Keratinocyte (primary cell): ENCODE results near the gene YTHDF1. TPM values are rescaled to one million over a fixed set of nuclear protein-coding genes. Genes with fewer than 3 reads are reported as not detected.
A peak's percentile ranks its signal among the peaks of the same experiment; 100 is the strongest.

Experiments used
- DNase-seq: peaks from one replicate; pipeline ENCODE4 v3.0.0-alpha.2; 2011; ENCODE audit warnings: low read depth, missing footprints, low spot score
- FAIRE-seq: peaks from 2 replicates; lab custom pipeline; 2011; peaks lifted over from hg19 to GRCh38; lab: Jason Lieb, UNC
- H2AFZ ChIP-seq: 2 replicates; pipeline ENCODE4 v1.6.0; 2012; ENCODE audit warnings: low read length, control low read depth, inconsistent platforms; ENCODE audit not compliant: control insufficient read depth
- H3K27ac ChIP-seq: 2 replicates; pipeline ENCODE4 v1.5.1; 2011; ENCODE audit warnings: low read length; ENCODE audit not compliant: control insufficient read depth, insufficient read depth
- H3K27me3 ChIP-seq: 3 replicates; pipeline ENCODE4 v1.6.0; 2011; ENCODE audit warnings: low read length; ENCODE audit not compliant: control insufficient read depth, insufficient read depth; ENCODE audit errors: extremely low read depth
- H3K36me3 ChIP-seq, 2 experiments: 2 replicates in 1 of 2; 3 replicates in 1 of 2; pipeline ENCODE4 v1.5.1; 2011; ENCODE audit warnings: low read length in 2 of 2, mild to moderate bottlenecking in 1 of 2; ENCODE audit not compliant: control insufficient read depth in 2 of 2, insufficient read depth in 2 of 2; ENCODE audit errors: extremely low read depth in 1 of 2
- H3K4me1 ChIP-seq: 3 replicates; pipeline ENCODE4 v1.5.1; 2011; ENCODE audit warnings: low read length; ENCODE audit not compliant: control insufficient read depth, insufficient read depth; ENCODE audit errors: extremely low read depth
- H3K4me2 ChIP-seq: 3 replicates; pipeline ENCODE4 v1.6.0; 2011; ENCODE audit warnings: low read depth, low read length; ENCODE audit not compliant: control insufficient read depth, insufficient read depth; ENCODE audit errors: extremely low read depth
- H3K4me3 ChIP-seq, 3 experiments: fragments of 200-600 bp in 1 of 3; sonication (generic) in 1 of 3; 2 replicates in 2 of 3; 3 replicates in 1 of 3; pipeline ENCODE4 v1.5.1; 2011 to 2016; ENCODE audit warnings: low read length in 3 of 3, mild to moderate bottlenecking in 3 of 3, control low read depth in 2 of 3, inconsistent platforms in 1 of 3, low read depth in 1 of 3, mixed read lengths in 1 of 3, mixed run types in 1 of 3, moderate library complexity in 1 of 3; ENCODE audit not compliant: control insufficient read depth in 2 of 3, insufficient read depth in 2 of 3; ENCODE audit errors: extremely low read depth in 1 of 3
- H3K79me2 ChIP-seq: 2 replicates; pipeline ENCODE4 v1.6.0; 2012; ENCODE audit warnings: low read length; ENCODE audit not compliant: control insufficient read depth, insufficient read depth
- H3K9ac ChIP-seq: 3 replicates; pipeline ENCODE4 v1.6.0; 2011; ENCODE audit warnings: low read length; ENCODE audit not compliant: control insufficient read depth, insufficient read depth; ENCODE audit errors: extremely low read depth
- H3K9me1 ChIP-seq: 3 replicates; pipeline ENCODE4 v1.6.0; 2011; ENCODE audit warnings: low read length; ENCODE audit not compliant: control insufficient read depth, insufficient read depth; ENCODE audit errors: extremely low read depth
- H3K9me3 ChIP-seq: 2 replicates; pipeline ENCODE4 v1.5.1; 2012; ENCODE audit warnings: low read depth, low read length; ENCODE audit not compliant: control insufficient read depth
- H4K20me1 ChIP-seq: 3 replicates; pipeline ENCODE4 v1.6.0; 2011; ENCODE audit warnings: low read length; ENCODE audit not compliant: control insufficient read depth, insufficient read depth; ENCODE audit errors: extremely low read depth
- EZH2 ChIP-seq: IDR thresholded peaks from one replicate; pipeline ENCODE4 v1.6.1; 2012; ENCODE audit warnings: inconsistent platforms, mild to moderate bottlenecking, low read length, moderate library complexity
- dilution Hi-C: fragments of 300-500 bp; cut with MboI; formaldehyde crosslinking; loops from one replicate; pipeline ENCODE4 v1.7.0; 2020; ENCODE audit warnings: low sequenced_read_pairs; ENCODE audit not compliant: extremely low pct_ligation_motif_present
- polyA plus RNA-seq, 5 experiments: library from polyadenylated mRNA; depleted of rRNA in 3 of 5; stranded (reverse) in 3 of 5; stranded (forward) in 1 of 5; unstranded in 1 of 5; fragments of >200 nt; gene quantifications; 1 replicate in 1 of 5; 2 replicates in 3 of 5; 3 replicates in 1 of 5; pipeline versions ENCODE4 v1.2.1 to v1.2.3, GENCODE V29; 2011 to 2012; ENCODE audit warnings: missing spikeins in 2 of 5, low read depth in 1 of 5, low replicate concordance in 1 of 5
- TF ChIP-seq, protein P1 (sequence below), 3 experiments: IDR thresholded peaks in 1 of 3; conservative IDR thresholded peaks in 1 of 3; optimal IDR thresholded peaks in 1 of 3; 2 replicates in 2 of 3; 3 replicates in 1 of 3; pipeline versions ENCODE3 to v1.5.1; 2011; ENCODE audit warnings: low read length in 3 of 3, mild to moderate bottlenecking in 3 of 3, moderate library complexity in 2 of 3, control low read depth in 1 of 3, inconsistent platforms in 1 of 3; ENCODE audit not compliant: insufficient read depth in 2 of 3; ENCODE audit errors: extremely low read depth in 1 of 3

YTHDF1 gene
- polyA plus RNA-seq, 1 donor (not counting 4 experiments of a cell fraction or from before 2014, with no cell fraction given): 26.4 TPM

DNA sequence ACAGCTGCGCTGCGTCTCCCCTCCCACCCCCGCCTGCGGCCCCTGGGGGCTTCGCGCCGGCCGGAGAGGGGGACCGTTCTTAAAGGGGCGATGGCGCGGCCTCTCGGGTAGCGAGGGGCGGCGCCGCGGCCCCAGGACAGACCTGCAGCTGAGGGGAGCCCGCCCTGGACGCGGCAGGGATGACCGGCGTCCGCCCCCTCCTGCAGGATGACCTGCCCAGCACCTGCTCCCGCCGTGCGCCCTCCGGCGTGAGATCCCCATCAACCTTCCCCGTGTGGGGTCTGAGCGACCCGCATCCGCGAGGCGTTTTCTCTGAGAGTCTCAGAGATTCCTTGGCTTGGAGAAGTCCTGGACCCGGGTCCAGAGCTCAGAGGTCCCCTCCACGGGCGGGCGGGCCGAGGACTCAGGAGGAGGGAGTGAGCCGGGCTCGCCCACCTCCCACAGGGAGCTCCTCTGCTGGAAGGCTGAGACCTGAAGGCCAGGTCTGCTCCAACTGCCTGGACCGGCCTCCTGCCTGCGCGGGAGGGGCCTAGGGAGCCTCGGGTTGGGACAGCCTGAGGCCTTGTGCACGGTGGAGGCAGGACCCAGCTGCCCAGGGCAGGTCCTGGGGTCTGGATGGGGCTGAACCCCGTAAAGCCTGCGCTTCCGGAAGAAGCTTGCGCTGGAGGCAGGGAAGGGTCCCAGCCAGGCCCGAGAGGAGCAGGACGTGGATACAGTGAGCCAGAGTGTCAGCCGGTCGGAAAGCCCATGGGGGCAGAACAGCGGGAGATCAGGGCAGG, 38.9 kb upstream of the YTHDF1 start:
- no peak for DNase-seq
- dilution Hi-C loops: no loop called here
- H4K20me1 ChIP-seq: no peaks in the 10 kb centered on the region
- no peak overlapping the region for H3K9ac ChIP-seq
- FAIRE-seq: no peak
- no peaks in the 10 kb centered on the region for H3K36me3 ChIP-seq
- no peaks in the 10 kb centered on the region for H3K79me2 ChIP-seq
- H3K27ac ChIP-seq: no peak overlapping the region
- H2AFZ ChIP-seq: no peak overlapping the region
- TF ChIP-seq, protein P1, sequence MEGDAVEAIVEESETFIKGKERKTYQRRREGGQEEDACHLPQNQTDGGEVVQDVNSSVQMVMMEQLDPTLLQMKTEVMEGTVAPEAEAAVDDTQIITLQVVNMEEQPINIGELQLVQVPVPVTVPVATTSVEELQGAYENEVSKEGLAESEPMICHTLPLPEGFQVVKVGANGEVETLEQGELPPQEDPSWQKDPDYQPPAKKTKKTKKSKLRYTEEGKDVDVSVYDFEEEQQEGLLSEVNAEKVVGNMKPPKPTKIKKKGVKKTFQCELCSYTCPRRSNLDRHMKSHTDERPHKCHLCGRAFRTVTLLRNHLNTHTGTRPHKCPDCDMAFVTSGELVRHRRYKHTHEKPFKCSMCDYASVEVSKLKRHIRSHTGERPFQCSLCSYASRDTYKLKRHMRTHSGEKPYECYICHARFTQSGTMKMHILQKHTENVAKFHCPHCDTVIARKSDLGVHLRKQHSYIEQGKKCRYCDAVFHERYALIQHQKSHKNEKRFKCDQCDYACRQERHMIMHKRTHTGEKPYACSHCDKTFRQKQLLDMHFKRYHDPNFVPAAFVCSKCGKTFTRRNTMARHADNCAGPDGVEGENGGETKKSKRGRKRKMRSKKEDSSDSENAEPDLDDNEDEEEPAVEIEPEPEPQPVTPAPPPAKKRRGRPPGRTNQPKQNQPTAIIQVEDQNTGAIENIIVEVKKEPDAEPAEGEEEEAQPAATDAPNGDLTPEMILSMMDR (optimal IDR thresholded peaks at IDR 0.05 in 1 of 3, IDR thresholded peaks at IDR 0.05 in 1 of 3, conservative IDR thresholded peaks at IDR 0.05 in 1 of 3; ENCODE audit: extremely low read depth in 1 of 3, insufficient read depth in 2 of 3, low read length in 3 of 3): no peak
- TF ChIP-seq EZH2: no peak
- H3K4me2 ChIP-seq: no peak overlapping the region
- H3K4me1 ChIP-seq: peaks cover 17% of the 10 kb centered on the region
- no peaks in the 10 kb centered on the region for H3K9me3 ChIP-seq
- no peak overlapping the region for H3K4me3 ChIP-seq
- H3K9me1 ChIP-seq: no peaks in the 10 kb centered on the region
- H3K27me3 ChIP-seq: peaks cover 37% of the 10 kb centered on the region

DNA sequence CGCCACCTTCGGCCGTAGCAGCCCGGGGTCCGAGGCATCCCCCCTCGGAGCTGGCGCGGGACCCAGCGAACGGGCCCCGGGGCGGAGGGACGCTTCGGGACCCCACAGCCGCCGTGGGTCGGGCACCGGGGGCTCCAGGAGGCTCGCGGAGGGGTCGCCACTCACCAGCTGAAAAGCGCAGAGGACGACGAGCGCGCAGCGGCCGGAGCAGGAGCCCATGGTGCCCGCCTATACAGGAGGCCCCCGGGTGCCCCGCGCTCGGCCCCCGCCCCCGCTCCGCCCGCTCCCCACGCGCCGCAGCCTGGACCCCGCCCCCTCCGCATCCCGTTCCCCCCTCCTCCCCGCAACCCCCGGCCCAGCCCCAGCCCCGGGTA, 38.3 kb upstream of the YTHDF1 start, which contains the start of gene NKAIN4:
Gene NKAIN4, minus strand, starts transcription at position 232 of the 374 bp plus-strand sequence. Its CDS starts 13 bp downstream, at position 219.
- FAIRE-seq (no peak), DNase-seq (no peak)
- Histone ChIP-seq H3K79me2 (no peaks in the 10 kb centered on the region), H3K4me1 (peaks cover 17% of the 10 kb centered on the region), H3K4me3 (peak within 1 kb of the TSS in 2 of 3 experiments; percentile 18 to 20), H2AFZ (no peak within 1 kb of the TSS), H4K20me1 (no peaks in the 10 kb centered on the region), H3K9ac (no peak within 1 kb of the TSS), H3K9me1 (no peaks in the 10 kb centered on the region), H3K4me2 (peak within 1 kb of the TSS; percentile 37), H3K9me3 (no peaks in the 10 kb centered on the region), H3K27me3 (peaks cover 42% of the 10 kb centered on the region), H3K27ac (no peak within 1 kb of the TSS), H3K36me3 (no peaks in the 10 kb centered on the region)
- peak; percentile 70 for TF ChIP-seq EZH2
- TF ChIP-seq, protein P1 (optimal IDR thresholded peaks at IDR 0.05 in 1 of 3, IDR thresholded peaks at IDR 0.05 in 1 of 3, conservative IDR thresholded peaks at IDR 0.05 in 1 of 3; ENCODE audit: extremely low read depth in 1 of 3, insufficient read depth in 2 of 3, low read length in 3 of 3): no peak
- dilution Hi-C loops: no loop called here
